Activated T-helper 1 cell treated with anti-CD3 and anti-CD28 coated beads, Interleukin-12 subunit alpha, Interleukin-12 subunit beta, Interleukin-2, Interleukin-4 antibody, amounts not matched to agents 30 ng/mL and 10 ng/mL and 1 ng/mL, durations not matched to agents 14 hours and 24 hours and 36 hours (primary cell): ENCODE measurements around the gene PTPN14. TPM values are rescaled to one million over a fixed set of nuclear protein-coding genes. Genes with fewer than 3 reads are reported as not detected.

Source experiments
- DNase-seq: peaks from one replicate; pipeline ENCODE4 v3.0.0; 2021; ENCODE audit warnings: low spot score
- H3K27ac Mint-ChIP-seq: one replicate; pipeline ENCODE4 v1.8.0; 2021; ENCODE audit warnings: mild to moderate bottlenecking, mixed read lengths
- H3K27me3 Mint-ChIP-seq: one replicate; pipeline ENCODE4 v1.8.0; 2022; ENCODE audit warnings: mild to moderate bottlenecking, moderate library complexity, mixed read lengths; ENCODE audit not compliant: insufficient read depth
- H3K36me3 Mint-ChIP-seq: one replicate; pipeline ENCODE4 v1.8.0; 2021; ENCODE audit warnings: low read depth, mixed read lengths
- H3K4me1 Mint-ChIP-seq: one replicate; pipeline ENCODE4 v1.8.0; 2021; ENCODE audit warnings: low read depth, mixed read lengths
- H3K4me3 Mint-ChIP-seq: one replicate; pipeline ENCODE4 v1.8.0; 2021; ENCODE audit warnings: mild to moderate bottlenecking, moderate library complexity, mixed read lengths
- H3K9me3 Mint-ChIP-seq: one replicate; pipeline ENCODE4 v1.8.0; 2021; ENCODE audit warnings: mixed read lengths
- intact Hi-C: fragments of 100-400 bp; cut with micrococcal nuclease; formaldehyde crosslinking; loops from one replicate; pipeline ENCODE4 v1.15.1; 2024
- total RNA-seq: library from RNA; stranded (reverse); gene quantifications from 2 replicates; pipeline ENCODE4 v1.2.3, GENCODE V29; 2022

The PTPN14 gene
- total RNA-seq, 1 donor from 2014 or later: 20.6 TPM

DNA sequence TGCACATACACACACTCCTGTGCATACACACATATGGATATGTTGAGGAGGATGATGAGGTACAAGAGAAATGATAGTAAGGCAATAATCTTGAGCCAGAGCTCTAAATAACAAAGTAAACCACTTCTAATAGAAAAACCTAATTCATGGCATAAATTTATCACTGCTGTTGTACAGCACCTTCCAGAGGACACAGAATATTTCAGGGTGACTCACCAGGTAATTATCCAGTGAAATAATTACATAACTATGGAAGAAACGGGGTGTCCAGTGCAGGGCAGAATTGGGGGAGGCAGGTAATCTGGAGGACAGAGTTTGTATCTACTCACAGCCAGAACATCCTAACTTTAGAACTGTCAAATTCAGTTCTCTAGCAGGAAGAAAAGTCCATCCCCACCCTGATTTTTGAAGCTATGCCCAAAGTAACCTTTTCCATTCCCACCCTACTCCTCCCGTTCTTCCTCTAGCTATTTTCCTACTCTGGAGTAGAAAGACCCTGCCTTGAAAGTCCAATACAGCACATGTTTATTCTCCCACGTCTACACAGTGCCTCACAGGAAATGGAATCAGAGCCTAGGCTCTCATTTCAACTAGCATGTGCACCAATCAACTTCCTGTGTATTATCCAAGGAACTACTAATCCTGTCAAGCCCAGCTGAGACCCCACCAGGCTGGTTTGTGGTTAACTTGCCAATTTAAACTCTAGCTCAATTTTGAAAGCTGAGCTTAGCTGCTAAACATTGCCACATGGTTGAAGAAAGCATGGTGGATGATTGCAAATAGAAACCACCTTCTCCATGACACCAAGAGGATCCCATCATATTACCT lies 96.6 kb downstream of the PTPN14 start:
- Mint-ChIP-seq H3K27me3 (no peaks in the 10 kb centered on the region), H3K36me3 (peaks cover 8% of the 10 kb centered on the region), H3K4me1 (peaks cover 68% of the 10 kb centered on the region), H3K4me3 (no peak overlapping the region), H3K9me3 (peaks cover 11% of the 10 kb centered on the region), H3K27ac (no peak overlapping the region)
- DNase-seq: no peak
- intact Hi-C loops: no loop called here

DNA sequence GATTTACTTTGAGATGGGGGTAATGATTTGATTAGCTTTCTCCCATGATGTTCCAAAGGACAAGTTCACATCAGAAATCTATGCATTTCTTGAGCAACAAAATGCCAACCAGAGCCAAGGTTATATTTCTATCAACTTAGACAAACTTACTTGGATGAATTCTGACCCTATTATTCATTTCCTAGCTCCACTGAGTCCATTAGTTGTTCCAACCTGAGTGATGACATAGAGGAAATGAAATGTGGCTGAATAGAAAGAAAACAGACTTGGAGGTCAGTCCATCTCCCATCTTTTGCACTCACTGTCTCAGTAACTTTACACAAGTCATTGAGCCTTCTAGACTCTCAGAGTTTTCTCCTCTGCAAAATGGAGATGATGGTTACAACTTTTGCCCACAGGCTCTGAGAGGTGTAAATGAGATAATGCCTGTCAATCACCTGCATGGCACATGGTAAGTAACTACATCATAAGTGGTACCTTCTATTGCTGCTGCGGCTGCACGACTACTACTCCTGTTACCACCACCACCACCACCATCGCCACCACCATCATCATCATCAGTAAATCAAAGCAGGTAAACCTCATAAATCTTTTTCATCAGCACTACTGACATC lies 98.2 kb downstream of the PTPN14 start:
- Mint-ChIP-seq H3K27me3 (no peaks in the 10 kb centered on the region), H3K9me3 (peaks cover 11% of the 10 kb centered on the region), H3K4me1 (peaks cover 69% of the 10 kb centered on the region), H3K36me3 (peaks cover 15% of the 10 kb centered on the region), H3K27ac (peak overlapping the region; percentile 11), H3K4me3 (no peak overlapping the region)
- DNase-seq: no peak
- intact Hi-C loops: no loop called here

DNA sequence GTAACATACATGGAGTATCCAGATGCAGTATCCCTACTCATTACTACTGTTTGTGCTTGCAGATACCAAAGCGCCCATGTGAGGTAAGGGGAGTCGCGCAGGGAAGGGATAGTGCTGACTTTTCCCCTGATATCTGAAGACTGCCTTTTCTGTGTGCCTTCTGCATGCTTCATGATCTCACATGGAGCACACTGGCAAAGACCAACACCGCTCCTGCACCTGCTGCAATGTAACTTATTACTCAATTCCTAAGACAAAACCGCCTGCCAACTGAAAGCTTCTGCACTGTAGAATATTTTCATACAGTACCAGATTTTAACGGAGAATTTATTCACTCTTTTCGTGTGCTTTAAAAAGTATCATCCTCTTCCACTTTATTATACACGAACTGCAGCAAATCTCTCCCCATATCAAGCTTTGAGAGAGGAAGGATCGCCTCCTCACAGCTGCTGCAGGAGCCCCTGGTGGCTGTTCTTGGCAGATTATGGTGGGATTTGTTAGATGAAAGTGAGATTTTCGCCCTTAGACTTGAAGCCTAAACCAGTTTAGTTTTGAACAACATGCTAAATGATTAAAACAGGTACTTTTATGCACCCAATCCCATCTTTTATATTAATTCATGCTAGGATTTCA lies 99.1 kb downstream of the PTPN14 start:
- peaks cover 77% of the 10 kb centered on the region for H3K4me1 Mint-ChIP-seq
- peak overlapping the region; percentile 83 for H3K27ac Mint-ChIP-seq
- no peak for DNase-seq
- intact Hi-C loops: no loop called here
- peaks cover 22% of the 10 kb centered on the region for H3K36me3 Mint-ChIP-seq
- peaks cover 15% of the 10 kb centered on the region for H3K9me3 Mint-ChIP-seq
- peak overlapping the region; percentile 20 for H3K4me3 Mint-ChIP-seq
- no peaks in the 10 kb centered on the region for H3K27me3 Mint-ChIP-seq

DNA sequence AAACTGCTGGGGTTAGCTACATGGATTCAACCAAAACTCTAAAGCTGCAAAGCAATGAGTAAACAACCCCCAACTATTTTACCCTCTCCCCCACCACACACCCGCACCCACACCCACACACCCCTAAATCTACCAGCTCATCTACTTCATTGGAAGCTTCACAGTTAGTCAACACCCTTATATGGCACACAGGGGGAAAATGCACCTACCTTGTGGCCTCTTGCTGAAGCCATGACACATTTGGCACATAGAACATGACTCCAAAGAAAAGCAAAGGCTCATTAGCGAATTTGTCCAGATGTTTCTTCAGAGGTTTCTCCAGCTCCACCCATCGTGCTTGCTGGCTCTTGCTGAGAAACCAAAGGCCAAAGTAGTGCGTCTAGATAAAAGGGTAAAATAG lies 99.8 kb downstream of the PTPN14 start:
- H3K4me3 Mint-ChIP-seq: peak overlapping the region; percentile 37
- intact Hi-C loops: loop anchor here (1.0 kb wide), 1 partner anchor 10 kb away; no protein-coding TSS in a partner anchor
- no peak for DNase-seq
- H3K36me3 Mint-ChIP-seq: peaks cover 21% of the 10 kb centered on the region
- peaks cover 77% of the 10 kb centered on the region for H3K4me1 Mint-ChIP-seq
- H3K27me3 Mint-ChIP-seq: no peaks in the 10 kb centered on the region
- H3K9me3 Mint-ChIP-seq: peaks cover 15% of the 10 kb centered on the region
- peak overlapping the region; percentile 83 for H3K27ac Mint-ChIP-seq

DNA sequence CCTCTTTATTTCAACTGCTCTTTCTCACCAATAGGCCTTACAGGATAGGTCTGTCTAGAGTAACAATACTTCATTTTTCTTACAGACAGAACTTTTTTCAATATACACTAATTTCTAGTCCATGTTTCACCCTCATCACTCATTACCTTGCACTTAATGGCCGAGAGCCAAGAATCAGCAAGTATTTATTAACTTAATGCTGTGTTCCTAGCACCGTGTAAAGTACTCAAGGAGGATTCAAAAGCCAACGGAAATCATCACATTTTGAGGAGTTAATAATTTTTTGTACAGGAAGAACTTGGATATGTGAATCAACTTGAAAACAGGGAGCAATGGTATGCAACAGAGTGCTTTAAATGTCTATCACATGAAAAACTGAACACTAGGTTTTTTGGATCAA lies 102.0 kb downstream of the PTPN14 start:
- Mint-ChIP-seq H3K36me3 (peaks cover 20% of the 10 kb centered on the region), H3K4me3 (no peak overlapping the region), H3K27ac (no peak overlapping the region), H3K27me3 (no peaks in the 10 kb centered on the region), H3K4me1 (peaks cover 77% of the 10 kb centered on the region), H3K9me3 (peaks cover 14% of the 10 kb centered on the region)
- no peak for DNase-seq
- intact Hi-C loops: loop anchor here (5.0 kb wide), 1 partner anchor 103 kb away; the partner anchor contains the start of gene PTPN14

DNA sequence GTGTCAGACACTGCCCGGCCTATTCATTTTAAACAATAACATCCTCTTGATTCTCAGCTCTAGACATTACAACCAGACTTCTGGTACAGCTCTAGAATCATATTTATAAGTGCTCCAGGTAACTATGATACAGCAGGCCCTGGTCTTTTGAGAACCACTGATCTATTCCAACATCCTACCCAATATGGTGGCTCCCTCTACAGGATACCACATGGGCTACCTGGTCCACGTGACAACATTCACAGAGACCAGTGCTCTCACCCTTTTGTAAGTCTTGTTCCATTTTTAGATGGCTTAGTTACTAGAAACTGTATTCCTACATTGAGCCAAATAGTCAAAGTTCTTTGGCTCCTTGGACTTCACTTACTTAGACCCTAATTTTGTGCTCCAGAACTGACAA lies 102.9 kb downstream of the PTPN14 start:
- Mint-ChIP-seq H3K4me3 (no peak overlapping the region), H3K4me1 (peaks cover 81% of the 10 kb centered on the region), H3K9me3 (peaks cover 14% of the 10 kb centered on the region), H3K36me3 (peaks cover 20% of the 10 kb centered on the region), H3K27me3 (no peaks in the 10 kb centered on the region), H3K27ac (peak overlapping the region; percentile 55)
- DNase-seq: no peak
- intact Hi-C loops: loop anchor here (5.0 kb wide), 1 partner anchor 104 kb away; the partner anchor contains the start of gene PTPN14

DNA sequence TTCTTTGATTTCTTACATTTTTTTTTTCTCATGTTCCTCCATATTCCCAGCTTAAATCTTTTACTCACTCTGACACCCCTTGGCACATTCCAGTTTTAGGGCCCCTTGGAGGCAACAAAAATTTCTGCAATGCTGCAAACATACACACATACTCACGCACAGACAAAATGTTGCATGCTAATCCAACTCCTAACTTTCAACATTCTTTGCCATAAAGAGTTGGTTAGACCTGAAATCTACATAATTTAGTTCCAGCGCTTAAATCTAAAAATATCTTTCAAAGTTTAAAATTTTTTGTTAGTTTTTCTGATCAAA lies 103.9 kb downstream of the PTPN14 start:
- no peak for DNase-seq
- H3K4me1 Mint-ChIP-seq: peaks cover 78% of the 10 kb centered on the region
- H3K27ac Mint-ChIP-seq: peak overlapping the region; percentile 73
- H3K36me3 Mint-ChIP-seq: peaks cover 20% of the 10 kb centered on the region
- peaks cover 14% of the 10 kb centered on the region for H3K9me3 Mint-ChIP-seq
- intact Hi-C loops: loop anchor here (5.0 kb wide), 1 partner anchor 105 kb away; the partner anchor contains the start of gene PTPN14
- H3K27me3 Mint-ChIP-seq: no peaks in the 10 kb centered on the region
- no peak overlapping the region for H3K4me3 Mint-ChIP-seq

DNA sequence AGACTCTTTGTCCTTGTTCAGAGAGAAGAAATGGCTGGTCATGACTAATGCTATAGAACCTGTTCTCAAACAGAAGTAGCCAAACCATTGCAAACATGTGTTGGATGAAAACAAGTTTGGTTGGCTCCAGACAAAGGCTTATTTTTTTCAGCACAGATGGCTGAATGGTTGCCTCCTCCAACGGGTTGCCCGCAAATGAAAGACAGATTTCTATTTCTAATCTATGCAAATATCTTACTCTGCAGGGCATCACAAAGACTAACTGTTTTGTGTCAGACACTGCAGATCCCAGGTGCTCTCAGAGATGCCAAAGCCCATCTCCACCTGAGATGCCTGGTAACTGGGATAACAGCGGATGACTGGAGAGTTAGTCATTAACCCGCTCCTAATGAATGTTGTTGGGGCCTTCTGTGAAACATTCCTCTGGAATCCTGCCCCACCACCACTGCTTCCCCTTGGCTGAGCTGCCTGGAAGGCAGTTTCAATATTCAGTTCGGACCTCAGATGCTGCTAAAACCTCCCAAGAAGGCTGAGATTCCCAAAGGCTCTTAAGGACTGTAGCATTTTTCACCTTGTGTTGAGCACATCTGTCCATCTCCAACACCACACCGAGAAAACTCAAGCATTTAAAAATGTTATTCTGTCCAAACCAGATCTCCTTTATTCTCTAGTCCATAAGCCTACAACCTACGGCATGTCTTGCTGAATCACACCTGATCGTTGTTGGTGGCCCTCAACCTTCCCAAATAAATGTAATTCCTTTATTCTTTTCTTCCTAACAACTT lies 104.4 kb downstream of the PTPN14 start:
- no peak overlapping the region for H3K4me3 Mint-ChIP-seq
- no peaks in the 10 kb centered on the region for H3K27me3 Mint-ChIP-seq
- intact Hi-C loops: loop anchor here (5.0 kb wide), 1 partner anchor 105 kb away; the partner anchor contains the start of gene PTPN14
- peaks cover 73% of the 10 kb centered on the region for H3K4me1 Mint-ChIP-seq
- peaks cover 20% of the 10 kb centered on the region for H3K36me3 Mint-ChIP-seq
- peak overlapping the region; percentile 90 for H3K27ac Mint-ChIP-seq
- no peak for DNase-seq
- peaks cover 14% of the 10 kb centered on the region for H3K9me3 Mint-ChIP-seq

DNA sequence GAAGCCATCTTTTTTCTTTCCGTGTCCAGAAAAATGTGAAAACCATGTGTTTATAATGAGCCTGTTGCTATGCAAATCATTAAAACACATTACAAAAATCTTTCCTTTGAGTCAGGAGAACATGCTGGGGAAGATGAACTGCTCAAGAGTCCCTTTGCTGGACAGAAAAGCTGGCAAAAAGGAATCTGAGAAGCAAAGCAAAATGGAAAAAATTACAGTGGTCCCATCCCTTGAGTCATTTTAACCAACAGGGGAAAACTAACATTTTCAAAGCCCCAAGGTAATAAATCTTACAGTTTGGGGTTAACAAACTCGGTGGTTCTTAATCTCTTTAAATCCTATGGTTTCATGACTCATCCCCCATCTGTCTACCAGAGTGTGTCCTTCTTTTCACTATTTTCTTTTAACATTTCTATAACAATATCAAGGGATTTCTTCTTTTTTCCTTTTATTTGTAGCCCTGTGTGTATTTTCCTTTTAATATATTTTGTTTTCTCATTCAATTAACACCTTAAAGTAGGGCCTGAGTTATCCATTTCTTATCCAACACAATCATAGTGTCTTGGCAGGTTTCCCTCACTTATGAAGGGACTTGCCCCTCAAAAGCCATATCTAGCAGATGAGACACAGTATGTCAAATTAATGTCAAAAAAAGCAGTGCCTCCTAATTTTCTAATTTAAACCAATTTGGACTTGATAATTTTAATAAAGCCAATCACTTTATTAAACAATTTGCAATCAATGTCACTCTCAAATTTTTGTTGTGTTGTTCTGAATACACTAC lies 105.4 kb downstream of the PTPN14 start:
- H3K27ac Mint-ChIP-seq: peak overlapping the region; percentile 90
- intact Hi-C loops: loop anchor here (5.0 kb wide), 1 partner anchor 106 kb away; the partner anchor contains the start of gene PTPN14
- DNase-seq: no peak
- peaks cover 18% of the 10 kb centered on the region for H3K36me3 Mint-ChIP-seq
- H3K9me3 Mint-ChIP-seq: peaks cover 6% of the 10 kb centered on the region
- no peak overlapping the region for H3K4me3 Mint-ChIP-seq
- H3K27me3 Mint-ChIP-seq: no peaks in the 10 kb centered on the region
- peaks cover 72% of the 10 kb centered on the region for H3K4me1 Mint-ChIP-seq

DNA sequence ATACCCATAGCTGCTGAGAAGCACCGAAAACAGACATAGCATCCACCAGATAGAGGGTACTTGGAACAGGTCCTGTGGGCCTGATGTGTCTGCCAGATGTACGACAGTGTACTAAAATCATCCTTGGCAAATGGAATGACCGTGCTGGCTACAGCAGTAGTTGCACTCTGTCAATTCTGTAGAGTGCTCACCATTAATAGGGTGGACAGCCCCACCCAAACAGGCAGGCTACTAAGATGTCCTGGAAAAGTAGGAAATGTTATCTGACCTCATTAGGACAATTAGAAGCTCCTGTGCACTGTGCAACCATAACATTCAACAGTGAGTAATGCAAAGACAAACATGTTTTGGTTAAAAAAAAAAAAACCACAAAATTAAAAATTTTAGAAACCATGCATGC lies 106.2 kb downstream of the PTPN14 start:
- Mint-ChIP-seq H3K4me1 (peaks cover 76% of the 10 kb centered on the region), H3K9me3 (peaks cover 6% of the 10 kb centered on the region), H3K27me3 (no peaks in the 10 kb centered on the region), H3K27ac (peak overlapping the region; percentile 90), H3K4me3 (no peak overlapping the region), H3K36me3 (peaks cover 18% of the 10 kb centered on the region)
- intact Hi-C loops: loop anchor here (5.0 kb wide), 1 partner anchor 107 kb away; the partner anchor contains the start of gene PTPN14
- DNase-seq: no peak

DNA sequence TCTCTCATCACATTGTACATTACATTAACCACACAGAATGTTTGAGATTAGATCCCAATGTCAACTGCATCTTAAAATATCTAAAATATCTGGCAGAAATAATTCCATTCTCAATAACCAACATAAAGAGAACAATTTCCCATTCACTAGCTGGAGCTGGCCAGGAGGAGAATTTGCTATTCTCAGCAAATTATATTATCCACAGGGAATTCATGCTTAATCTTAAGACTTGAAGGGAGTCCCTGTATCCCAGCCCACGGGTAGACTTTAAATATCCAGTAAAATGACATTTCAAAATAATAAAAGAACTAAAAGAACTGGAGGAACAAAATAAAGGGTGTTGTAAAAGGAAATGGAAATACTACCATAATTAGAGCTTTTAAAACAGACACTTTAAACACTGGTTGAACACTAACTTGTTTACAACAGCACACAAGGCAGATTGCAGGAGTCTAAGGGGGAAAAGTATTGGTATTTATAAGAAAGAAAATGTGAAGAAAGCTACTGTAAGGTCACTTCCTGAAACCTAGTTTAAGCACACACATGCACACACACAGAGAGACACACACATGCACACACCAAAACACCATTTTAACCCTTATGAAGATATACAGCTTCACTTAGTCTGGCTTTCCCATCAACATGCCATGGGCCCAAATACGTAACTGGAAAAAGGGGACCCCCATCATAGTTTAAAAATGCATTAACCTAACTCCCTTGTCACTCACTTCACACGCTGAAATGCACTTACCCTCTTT lies 107.0 kb downstream of the PTPN14 start:
- Mint-ChIP-seq H3K27ac (peak overlapping the region; percentile 90), H3K9me3 (peaks cover 6% of the 10 kb centered on the region), H3K36me3 (peaks cover 16% of the 10 kb centered on the region), H3K27me3 (no peaks in the 10 kb centered on the region), H3K4me3 (no peak overlapping the region), H3K4me1 (peaks cover 82% of the 10 kb centered on the region)
- intact Hi-C loops: no loop called here
- DNase-seq: no peak
